Left ventricle myocardium inferior (tissue), 1 donor: Measurements from ENCODE around the gene CTNNBL1. TPM values are rescaled to one million over a fixed set of nuclear protein-coding genes. Genes with fewer than 3 reads are reported as not detected.

ENCODE experiments used
- DNase-seq: peaks from one replicate; pipeline ENCODE4 v3.0.0-alpha.2; 2020
- H3K27ac ChIP-seq: fragments of 200-600 bp; replicated peaks from 2 replicates; pipeline ENCODE4 v1.8.0; 2021
- H3K27me3 ChIP-seq: fragments of 200-600 bp; 2 replicates; pipeline ENCODE4 v1.8.0; 2021; ENCODE audit warnings: low read depth
- H3K36me3 ChIP-seq: fragments of 200-600 bp; 2 replicates; pipeline ENCODE4 v1.8.0; 2021
- H3K4me1 ChIP-seq: fragments of 200-600 bp; 2 replicates; pipeline ENCODE4 v1.8.0; 2021
- H3K4me3 ChIP-seq: fragments of 200-600 bp; 2 replicates; pipeline ENCODE4 v1.8.0; 2021; ENCODE audit warnings: mild to moderate bottlenecking, moderate library complexity
- H3K9me3 ChIP-seq: fragments of 200-600 bp; replicated peaks from 2 replicates; pipeline ENCODE4 v1.8.0; 2021
- CTCF ChIP-seq: fragments of 200-600 bp; IDR thresholded peaks from 2 replicates; pipeline ENCODE4 v1.8.0; 2021; ENCODE audit warnings: antibody characterized with exemption, mild to moderate bottlenecking, borderline replicate concordance
- intact Hi-C: fragments of 100-400 bp; cut with micrococcal nuclease; formaldehyde crosslinking; loops from one replicate; pipeline ENCODE4 v1.11.0; 2022
- total RNA-seq: library from RNA; stranded (reverse); fragmentation: NEBNext Ultra II Directional; extraction: Animal tissue kit (Norgen Biotek cat#: 25700); gene quantifications from one replicate; pipeline ENCODE4 v1.2.1, GENCODE V29; 2021
- donor health status: DM: no; HTN: yes; CAD: no; lungs with severe emphysema.

Gene CTNNBL1
- total RNA-seq, 1 donor from 2014 or later, result 58.8 TPM

GRCh38 chr20:37749218-37749617, 55.4 kb downstream of the CTNNBL1 start:
- no peak overlapping the region for H3K27ac ChIP-seq
- intact Hi-C loops, result no loop called here
- peaks cover 43% of the 10 kb centered on the region for H3K36me3 ChIP-seq
- no peak for DNase-seq
- no peak for TF ChIP-seq CTCF
- no peak overlapping the region for H3K4me3 ChIP-seq
- peaks cover 3% of the 10 kb centered on the region for H3K9me3 ChIP-seq
- no peaks in the 10 kb centered on the region for H3K27me3 ChIP-seq
- H3K4me1 ChIP-seq, result peaks cover 19% of the 10 kb centered on the region

GRCh38 chr20:37749620-37750403, 56.0 kb downstream of the CTNNBL1 start:
- Histone ChIP-seq H3K9me3 (no peaks in the 10 kb centered on the region), H3K27me3 (no peaks in the 10 kb centered on the region), H3K36me3 (peaks cover 43% of the 10 kb centered on the region), H3K4me3 (no peak overlapping the region), H3K4me1 (peaks cover 19% of the 10 kb centered on the region), H3K27ac (no peak overlapping the region)
- no peak for DNase-seq
- no peak for TF ChIP-seq CTCF
- intact Hi-C loops, result no loop called here

- peaks cover 17% of the 10 kb centered on the region for H3K4me1 ChIP-seq
- H3K9me3 ChIP-seq, result no peaks in the 10 kb centered on the region
Observed at GRCh38 chr20:37755665-37756064, 61.8 kb downstream of the CTNNBL1 start.

GRCh38 chr20:37756234-37756633, 62.4 kb downstream of the CTNNBL1 start:
- Histone ChIP-seq H3K4me1 (peaks cover 17% of the 10 kb centered on the region), H3K27ac (no peak overlapping the region), H3K9me3 (no peaks in the 10 kb centered on the region), H3K36me3 (peaks cover 32% of the 10 kb centered on the region), H3K27me3 (no peaks in the 10 kb centered on the region), H3K4me3 (no peak overlapping the region)
- no peak for TF ChIP-seq CTCF
- intact Hi-C loops, result no loop called here
- no peak for DNase-seq

More at GRCh38 chr20:37755665-37756064, 61.8 kb downstream of the CTNNBL1 start:
- TF ChIP-seq CTCF, result peak; percentile 61
- Histone ChIP-seq H3K4me3 (no peak overlapping the region), H3K27me3 (no peaks in the 10 kb centered on the region), H3K36me3 (peaks cover 34% of the 10 kb centered on the region), H3K27ac (no peak overlapping the region)
- DNase-seq, result peak; percentile 27
- intact Hi-C loops, result no loop called here

- peaks cover 26% of the 10 kb centered on the region for H3K36me3 ChIP-seq
- intact Hi-C loops, result no loop called here
- H3K27ac ChIP-seq, result no peak overlapping the region
- H3K4me3 ChIP-seq, result no peak overlapping the region
- no peaks in the 10 kb centered on the region for H3K27me3 ChIP-seq
- TF ChIP-seq CTCF, result peak; percentile 36
- no peak for DNase-seq
- H3K9me3 ChIP-seq, result no peaks in the 10 kb centered on the region
- H3K4me1 ChIP-seq, result peaks cover 17% of the 10 kb centered on the region
Observed at GRCh38 chr20:37757550-37757949, 63.7 kb downstream of the CTNNBL1 start.
